Peyer's patch (tissue), 4 donors: Measurements from ENCODE around the gene P2RY6. TPM values are rescaled to one million over a fixed set of nuclear protein-coding genes. Genes with fewer than 3 reads are reported as not detected.

Source experiments
- DNase-seq, 3 donors: peaks; one replicate each; pipeline ENCODE4 v3.0.0-alpha.2; 2017 to 2019
- H3K27ac ChIP-seq, 4 donors: fragments of 200-600 bp; sonication (generic); one replicate each; pipeline ENCODE4 v1.5.1; 2016 to 2019
- H3K27me3 ChIP-seq, 2 donors: fragments of 200-600 bp; sonication (generic); one replicate each; pipeline ENCODE4 v1.5.1; 2019
- H3K36me3 ChIP-seq, 3 donors: fragments of 200-600 bp; sonication (generic); one replicate each; pipeline ENCODE4 v1.5.1; 2016 to 2019
- H3K4me1 ChIP-seq, 4 donors: fragments of 200-600 bp; sonication (generic); one replicate each; pipeline ENCODE4 v1.5.1; 2016 to 2019
- H3K4me3 ChIP-seq, 4 donors: fragments of 200-600 bp; sonication (generic); 1 replicate in 3 of 4; 2 replicates in 1 of 4; pipeline ENCODE4 v1.5.1; 2016 to 2019; ENCODE audit warnings: mild to moderate bottlenecking in 1 of 4
- H3K9me3 ChIP-seq, 4 donors: fragments of 200-600 bp; sonication (generic); one replicate each; pipeline ENCODE4 v1.5.1; 2016 to 2019; ENCODE audit warnings: mild to moderate bottlenecking in 1 of 4
- CTCF ChIP-seq, 6 experiments: fragments of 450-650 bp in 4 of 6; fragments of 200-600 bp in 2 of 6; sonication (generic) in 1 of 6; IDR thresholded peaks; one replicate each; pipeline ENCODE4 v1.5.1; 2017 to 2019; ENCODE audit warnings: antibody characterized with exemption in 6 of 6, mild to moderate bottlenecking in 3 of 6, moderate library complexity in 1 of 6
- POLR2A ChIP-seq, 2 donors: fragments of 450-650 bp; IDR thresholded peaks; one replicate each; pipeline ENCODE4 v1.5.1; 2017; ENCODE audit warnings: antibody characterized with exemption in 2 of 2, mild to moderate bottlenecking in 2 of 2, moderate library complexity in 2 of 2
- total RNA-seq, 4 donors: library from RNA; depleted of rRNA; stranded (reverse); fragments of >200 nt; gene quantifications; one replicate each; pipeline ENCODE4 v1.1.0, GENCODE V29; 2016

Gene P2RY6
- total RNA-seq, 4 donors from 2014 or later, result 1.5 to 6.6 (median 2.3) TPM; not detected in 1

- H3K4me3 ChIP-seq, result no peak overlapping the region
- H3K27me3 ChIP-seq, result no peaks in the 10 kb centered on the region
- peak in 1 of 3 donors; percentile 35 for DNase-seq
- peaks cover 0 to 3% (median 0%) of the 10 kb centered on the region in 4 donors for H3K4me1 ChIP-seq
- no peak overlapping the region for H3K27ac ChIP-seq
- H3K36me3 ChIP-seq, result no peaks in the 10 kb centered on the region
- no peak for TF ChIP-seq CTCF (IDR thresholded peaks at IDR 0.05)
- TF ChIP-seq POLR2A (IDR thresholded peaks at IDR 0.05), result no peak
- no peaks in the 10 kb centered on the region for H3K9me3 ChIP-seq
These were observed 12.6 kb upstream of the P2RY6 start for GRCh38 chr11:73259406-73260126.

DNA sequence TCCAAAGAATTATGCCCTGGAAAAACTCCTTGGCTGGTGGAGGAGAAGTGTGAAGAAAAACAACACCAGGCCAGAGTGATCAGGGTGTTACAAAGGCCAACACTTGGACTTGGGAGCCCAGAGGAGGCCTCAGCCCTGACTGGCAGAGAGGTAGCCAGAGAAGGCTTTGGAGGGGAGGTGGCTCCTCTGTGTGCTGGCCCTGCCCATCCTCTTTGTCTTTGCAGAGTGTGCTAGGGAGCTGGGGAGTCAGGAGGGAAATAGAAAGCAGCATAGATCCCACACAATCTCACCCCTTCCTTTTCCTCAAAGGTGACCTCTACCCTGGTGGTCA lies 12.0 kb upstream of the P2RY6 start:
- Histone ChIP-seq H3K4me3 (no peak overlapping the region), H3K27ac (no peak overlapping the region), H3K4me1 (peaks cover 0 to 5% (median 0%) of the 10 kb centered on the region in 4 donors), H3K27me3 (no peaks in the 10 kb centered on the region), H3K9me3 (no peaks in the 10 kb centered on the region), H3K36me3 (no peaks in the 10 kb centered on the region)
- peak in 1 of 3 donors; percentile 24 for DNase-seq
- TF ChIP-seq CTCF (IDR thresholded peaks at IDR 0.05), result no peak
- TF ChIP-seq POLR2A (IDR thresholded peaks at IDR 0.05), result no peak

GRCh38 chr11:73262851-73263495 lies 9.2 kb upstream of the P2RY6 start:
- TF ChIP-seq POLR2A (IDR thresholded peaks at IDR 0.05) (no peak), CTCF (IDR thresholded peaks at IDR 0.05) (no peak)
- H3K27ac ChIP-seq, result no peak overlapping the region
- no peaks in the 10 kb centered on the region for H3K27me3 ChIP-seq
- DNase-seq, result no peak
- peaks cover 0 to 5% (median 0%) of the 10 kb centered on the region in 4 donors for H3K4me1 ChIP-seq
- no peaks in the 10 kb centered on the region for H3K9me3 ChIP-seq
- H3K4me3 ChIP-seq, result no peak overlapping the region
- H3K36me3 ChIP-seq, result no peaks in the 10 kb centered on the region

GRCh38 chr11:73263640-73264039 lies 8.5 kb upstream of the P2RY6 start:
- Histone ChIP-seq H3K9me3 (no peaks in the 10 kb centered on the region), H3K27ac (no peak overlapping the region), H3K4me3 (no peak overlapping the region), H3K36me3 (no peaks in the 10 kb centered on the region), H3K27me3 (no peaks in the 10 kb centered on the region), H3K4me1 (peaks cover 0 to 5% (median 0%) of the 10 kb centered on the region in 4 donors)
- TF ChIP-seq CTCF (IDR thresholded peaks at IDR 0.05), result no peak
- TF ChIP-seq POLR2A (IDR thresholded peaks at IDR 0.05), result no peak
- no peak for DNase-seq

GRCh38 chr11:73265278-73265810 lies 6.8 kb upstream of the P2RY6 start:
- H3K27ac ChIP-seq, result no peak overlapping the region
- peaks cover 0 to 14% (median 4%) of the 10 kb centered on the region in 4 donors for H3K4me1 ChIP-seq
- H3K9me3 ChIP-seq, result no peaks in the 10 kb centered on the region
- TF ChIP-seq POLR2A (IDR thresholded peaks at IDR 0.05) (no peak), CTCF (IDR thresholded peaks at IDR 0.05) (no peak)
- H3K4me3 ChIP-seq, result no peak overlapping the region
- no peaks in the 10 kb centered on the region for H3K36me3 ChIP-seq
- no peaks in the 10 kb centered on the region for H3K27me3 ChIP-seq
- no peak for DNase-seq
